ENCODE results near the gene PHC2. TPM values are rescaled to one million over a fixed set of nuclear protein-coding genes. Genes with fewer than 3 reads are reported as not detected.

PHC2 gene
- total and polyA plus RNA-seq, 2 of the 13 experiments (the other 11 are each of a cell fraction or from before 2014, with no cell fraction given), result 52.5 to 84.9 TPM

DNA sequence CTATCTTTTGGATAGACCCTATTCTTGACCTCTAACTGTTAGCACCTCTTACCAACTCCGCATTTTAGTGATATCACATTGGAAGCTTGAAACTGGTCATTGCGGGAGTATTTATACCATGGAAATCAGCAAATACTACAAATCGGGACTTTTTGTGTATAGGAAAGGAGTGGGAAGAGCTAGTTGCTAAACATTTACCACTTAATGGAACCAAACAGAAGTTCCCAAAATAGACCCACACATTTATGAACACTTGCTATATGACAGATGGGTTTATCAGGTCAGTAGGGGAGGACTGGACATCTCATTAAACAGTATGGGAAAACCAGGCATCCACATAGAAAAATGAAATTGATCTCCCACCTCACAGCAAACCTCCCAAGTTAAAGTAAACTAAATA is 29.4 kb downstream of the PHC2 start:
- Histone ChIP-seq H3K27me3 (ENCODE audit: control insufficient read depth in 1 of 2, insufficient read depth in 2 of 2, low read length in 2 of 2) (no peaks in the 10 kb centered on the region), H4K20me1 (ENCODE audit: insufficient read depth, low read length) (no peaks in the 10 kb centered on the region), H2AFZ (ENCODE audit: low read length) (no peak overlapping the region), H3K9me3 (ENCODE audit: low read length) (no peaks in the 10 kb centered on the region), H3K9ac (ENCODE audit: insufficient read depth, low read depth, low read length) (no peak overlapping the region), H3K27ac (ENCODE audit: extremely low read length, insufficient read depth, low read length) (no peak overlapping the region), H3K79me2 (ENCODE audit: insufficient read depth, low read length) (no peaks in the 10 kb centered on the region), H3K36me3 (replicated peaks in 1 of 2; ENCODE audit: control insufficient read depth in 1 of 2, insufficient read depth in 2 of 2, low read length in 2 of 2) (no peaks in the 10 kb centered on the region), H3K4me3 (replicated peaks in 1 of 3; ENCODE audit: insufficient read depth in 1 of 3, low read depth in 2 of 3, low read length in 3 of 3) (no peak overlapping the region), H3K4me1 (ENCODE audit: insufficient read depth, low read length) (peaks cover 5% of the 10 kb centered on the region; the same call in 1 of the 2 replicates), H3K4me2 (ENCODE audit: low read depth, low read length) (no peak overlapping the region)
- no peak for TF ChIP-seq ZNF7 (CRISPR knock-in tag; IDR thresholded peaks at IDR 0.05)
- WGBS (ENCODE audit: low lambda C conversion rate), result 84% methylated on average over 3 of the region's 3 CpGs
- FAIRE-seq (no peak), DNase-seq (ENCODE audit: low spot score) (no peak), ATAC-seq (no peak)
- no TSS peak for BruUV-seq (replicated peaks)
- ChIA-PET POLR2A (no interaction called here), CTCF (ENCODE audit: low intra/inter-chr PET ratio, low total read pairs) (no interaction called here)
- in situ Hi-C loops (cut with HindIII; ENCODE audit: extremely low pct_ligation_motif_present, low pct_unique_long_range_greater_than_20kb) (no loop called here), intact Hi-C loops (cut with micrococcal nuclease; ENCODE audit: unreplicated experiment) (no loop called here)

DNA sequence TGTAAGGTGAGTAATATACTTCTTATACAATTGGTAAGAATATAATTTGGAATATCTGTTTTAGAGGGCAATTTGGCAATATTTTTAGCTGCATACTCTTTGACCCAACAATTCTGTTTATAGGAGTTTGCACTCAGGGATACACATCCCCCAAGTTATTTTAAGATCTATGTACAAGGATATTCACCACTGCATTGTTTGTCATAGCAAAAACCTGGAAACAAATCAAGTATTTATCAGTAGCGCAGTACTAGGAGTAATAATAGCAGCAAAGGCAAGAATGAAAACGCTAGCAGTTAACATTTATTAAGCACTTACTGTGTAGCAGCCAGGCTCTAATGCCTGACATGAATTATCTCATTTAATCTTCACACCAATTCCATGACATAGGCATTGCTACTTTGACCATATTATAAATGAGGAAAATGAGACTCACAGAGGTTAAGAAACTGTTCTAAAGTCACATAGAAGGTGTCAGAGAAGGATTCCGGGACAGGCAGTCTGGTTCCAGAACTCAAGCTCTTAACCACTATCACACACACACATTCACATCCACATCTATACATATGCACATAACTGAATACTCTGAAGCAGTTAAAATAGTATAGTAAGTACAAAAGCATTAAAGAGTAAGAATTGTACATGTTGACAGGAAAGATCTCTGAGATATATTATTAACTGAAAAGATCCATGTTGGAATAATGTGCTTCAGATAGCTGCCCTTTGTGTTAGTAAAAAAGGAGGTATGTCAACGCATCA is 30.6 kb downstream of the PHC2 start:
- Histone ChIP-seq H2AFZ (ENCODE audit: low read length) (no peak overlapping the region), H3K79me2 (ENCODE audit: insufficient read depth, low read length) (no peaks in the 10 kb centered on the region), H3K4me3 (replicated peaks in 1 of 3; ENCODE audit: insufficient read depth in 1 of 3, low read depth in 2 of 3, low read length in 3 of 3) (no peak overlapping the region), H3K9ac (ENCODE audit: insufficient read depth, low read depth, low read length) (no peak overlapping the region), H3K4me1 (ENCODE audit: insufficient read depth, low read length) (peaks cover 5% of the 10 kb centered on the region; the same call in 1 of the 2 replicates), H3K36me3 (replicated peaks in 1 of 2; ENCODE audit: control insufficient read depth in 1 of 2, insufficient read depth in 2 of 2, low read length in 2 of 2) (no peaks in the 10 kb centered on the region), H3K27ac (ENCODE audit: extremely low read length, insufficient read depth, low read length) (no peak overlapping the region), H4K20me1 (ENCODE audit: insufficient read depth, low read length) (no peaks in the 10 kb centered on the region), H3K9me3 (ENCODE audit: low read length) (no peaks in the 10 kb centered on the region), H3K27me3 (ENCODE audit: control insufficient read depth in 1 of 2, insufficient read depth in 2 of 2, low read length in 2 of 2) (no peaks in the 10 kb centered on the region), H3K4me2 (ENCODE audit: low read depth, low read length) (no peak overlapping the region)
- no peak for FAIRE-seq
- intact Hi-C loops (cut with micrococcal nuclease; ENCODE audit: unreplicated experiment), result no loop called here
- DNase-seq (ENCODE audit: low spot score), result no peak
- POLR2A ChIA-PET, result no interaction called here
- no peak for ATAC-seq
- BruUV-seq (replicated peaks), result no TSS peak
- in situ Hi-C loops (cut with HindIII; ENCODE audit: extremely low pct_ligation_motif_present, low pct_unique_long_range_greater_than_20kb), result no loop called here
- CTCF ChIA-PET (ENCODE audit: low intra/inter-chr PET ratio, low total read pairs), result no interaction called here
- WGBS (ENCODE audit: low lambda C conversion rate), result 58% methylated on average over 4 of the region's 4 CpGs
- TF ChIP-seq POLR2A (IDR thresholded peaks at IDR 0.05; ENCODE audit: insufficient read depth in 1 of 2, low read depth in 2 of 2, low read length in 2 of 2) (no peak), ZNF672 (CRISPR knock-in tag; IDR thresholded peaks at IDR 0.05) (no peak), ZNF879 (CRISPR knock-in tag; IDR thresholded peaks at IDR 0.05) (no peak), ZNF703 (CRISPR knock-in tag; IDR thresholded peaks at IDR 0.05; ENCODE audit: borderline replicate concordance) (no peak), BRD4 (CRISPR knock-in tag; IDR thresholded peaks at IDR 0.05) (no peak), ZNF7 (CRISPR knock-in tag; IDR thresholded peaks at IDR 0.05) (no peak)
- TF ChIP-seq, protein P1, sequence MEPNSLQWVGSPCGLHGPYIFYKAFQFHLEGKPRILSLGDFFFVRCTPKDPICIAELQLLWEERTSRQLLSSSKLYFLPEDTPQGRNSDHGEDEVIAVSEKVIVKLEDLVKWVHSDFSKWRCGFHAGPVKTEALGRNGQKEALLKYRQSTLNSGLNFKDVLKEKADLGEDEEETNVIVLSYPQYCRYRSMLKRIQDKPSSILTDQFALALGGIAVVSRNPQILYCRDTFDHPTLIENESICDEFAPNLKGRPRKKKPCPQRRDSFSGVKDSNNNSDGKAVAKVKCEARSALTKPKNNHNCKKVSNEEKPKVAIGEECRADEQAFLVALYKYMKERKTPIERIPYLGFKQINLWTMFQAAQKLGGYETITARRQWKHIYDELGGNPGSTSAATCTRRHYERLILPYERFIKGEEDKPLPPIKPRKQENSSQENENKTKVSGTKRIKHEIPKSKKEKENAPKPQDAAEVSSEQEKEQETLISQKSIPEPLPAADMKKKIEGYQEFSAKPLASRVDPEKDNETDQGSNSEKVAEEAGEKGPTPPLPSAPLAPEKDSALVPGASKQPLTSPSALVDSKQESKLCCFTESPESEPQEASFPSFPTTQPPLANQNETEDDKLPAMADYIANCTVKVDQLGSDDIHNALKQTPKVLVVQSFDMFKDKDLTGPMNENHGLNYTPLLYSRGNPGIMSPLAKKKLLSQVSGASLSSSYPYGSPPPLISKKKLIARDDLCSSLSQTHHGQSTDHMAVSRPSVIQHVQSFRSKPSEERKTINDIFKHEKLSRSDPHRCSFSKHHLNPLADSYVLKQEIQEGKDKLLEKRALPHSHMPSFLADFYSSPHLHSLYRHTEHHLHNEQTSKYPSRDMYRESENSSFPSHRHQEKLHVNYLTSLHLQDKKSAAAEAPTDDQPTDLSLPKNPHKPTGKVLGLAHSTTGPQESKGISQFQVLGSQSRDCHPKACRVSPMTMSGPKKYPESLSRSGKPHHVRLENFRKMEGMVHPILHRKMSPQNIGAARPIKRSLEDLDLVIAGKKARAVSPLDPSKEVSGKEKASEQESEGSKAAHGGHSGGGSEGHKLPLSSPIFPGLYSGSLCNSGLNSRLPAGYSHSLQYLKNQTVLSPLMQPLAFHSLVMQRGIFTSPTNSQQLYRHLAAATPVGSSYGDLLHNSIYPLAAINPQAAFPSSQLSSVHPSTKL (CRISPR knock-in tag; IDR thresholded peaks at IDR 0.05), result no peak
- TF ChIP-seq, protein P2, sequence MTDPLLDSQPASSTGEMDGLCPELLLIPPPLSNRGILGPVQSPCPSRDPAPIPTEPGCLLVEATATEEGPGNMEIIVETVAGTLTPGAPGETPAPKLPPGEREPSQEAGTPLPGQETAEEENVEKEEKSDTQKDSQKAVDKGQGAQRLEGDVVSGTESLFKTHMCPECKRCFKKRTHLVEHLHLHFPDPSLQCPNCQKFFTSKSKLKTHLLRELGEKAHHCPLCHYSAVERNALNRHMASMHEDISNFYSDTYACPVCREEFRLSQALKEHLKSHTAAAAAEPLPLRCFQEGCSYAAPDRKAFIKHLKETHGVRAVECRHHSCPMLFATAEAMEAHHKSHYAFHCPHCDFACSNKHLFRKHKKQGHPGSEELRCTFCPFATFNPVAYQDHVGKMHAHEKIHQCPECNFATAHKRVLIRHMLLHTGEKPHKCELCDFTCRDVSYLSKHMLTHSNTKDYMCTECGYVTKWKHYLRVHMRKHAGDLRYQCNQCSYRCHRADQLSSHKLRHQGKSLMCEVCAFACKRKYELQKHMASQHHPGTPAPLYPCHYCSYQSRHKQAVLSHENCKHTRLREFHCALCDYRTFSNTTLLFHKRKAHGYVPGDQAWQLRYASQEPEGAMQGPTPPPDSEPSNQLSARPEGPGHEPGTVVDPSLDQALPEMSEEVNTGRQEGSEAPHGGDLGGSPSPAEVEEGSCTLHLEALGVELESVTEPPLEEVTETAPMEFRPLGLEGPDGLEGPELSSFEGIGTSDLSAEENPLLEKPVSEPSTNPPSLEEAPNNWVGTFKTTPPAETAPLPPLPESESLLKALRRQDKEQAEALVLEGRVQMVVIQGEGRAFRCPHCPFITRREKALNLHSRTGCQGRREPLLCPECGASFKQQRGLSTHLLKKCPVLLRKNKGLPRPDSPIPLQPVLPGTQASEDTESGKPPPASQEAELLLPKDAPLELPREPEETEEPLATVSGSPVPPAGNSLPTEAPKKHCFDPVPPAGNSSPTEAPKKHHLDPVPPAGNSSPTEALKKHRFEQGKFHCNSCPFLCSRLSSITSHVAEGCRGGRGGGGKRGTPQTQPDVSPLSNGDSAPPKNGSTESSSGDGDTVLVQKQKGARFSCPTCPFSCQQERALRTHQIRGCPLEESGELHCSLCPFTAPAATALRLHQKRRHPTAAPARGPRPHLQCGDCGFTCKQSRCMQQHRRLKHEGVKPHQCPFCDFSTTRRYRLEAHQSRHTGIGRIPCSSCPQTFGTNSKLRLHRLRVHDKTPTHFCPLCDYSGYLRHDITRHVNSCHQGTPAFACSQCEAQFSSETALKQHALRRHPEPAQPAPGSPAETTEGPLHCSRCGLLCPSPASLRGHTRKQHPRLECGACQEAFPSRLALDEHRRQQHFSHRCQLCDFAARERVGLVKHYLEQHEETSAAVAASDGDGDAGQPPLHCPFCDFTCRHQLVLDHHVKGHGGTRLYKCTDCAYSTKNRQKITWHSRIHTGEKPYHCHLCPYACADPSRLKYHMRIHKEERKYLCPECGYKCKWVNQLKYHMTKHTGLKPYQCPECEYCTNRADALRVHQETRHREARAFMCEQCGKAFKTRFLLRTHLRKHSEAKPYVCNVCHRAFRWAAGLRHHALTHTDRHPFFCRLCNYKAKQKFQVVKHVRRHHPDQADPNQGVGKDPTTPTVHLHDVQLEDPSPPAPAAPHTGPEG (CRISPR knock-in tag; IDR thresholded peaks at IDR 0.05), result no peak

Data from HepG2 (cell line).